ENCODE measurements around the gene POTEB.
"Not testable (repeated sequence)": the region's sequence is repeated elsewhere in the genome, so short reads cannot be mapped to it uniquely, and the experiment has no call there.

- TF ChIP-seq YY1 (IDR thresholded peaks at IDR 0.05; ENCODE audit: insufficient read depth, insufficient read length); ZNF274 (IDR thresholded peaks at IDR 0.05; ENCODE audit: low read depth, low read length); SUZ12 (IDR thresholded peaks at IDR 0.05; ENCODE audit: extremely low read depth, insufficient read depth, insufficient read length): not testable (repeated sequence)
Observed at GRCh38 chr15:21877635-21878034, at the start of gene POTEB.

Measured in NT2/D1 (cell line).